ENCODE data around the gene CD80.
"Not testable (repeated sequence)": the region's sequence is repeated elsewhere in the genome, so short reads cannot be mapped to it uniquely, and the experiment has no call there.

CD80 gene

DNA sequence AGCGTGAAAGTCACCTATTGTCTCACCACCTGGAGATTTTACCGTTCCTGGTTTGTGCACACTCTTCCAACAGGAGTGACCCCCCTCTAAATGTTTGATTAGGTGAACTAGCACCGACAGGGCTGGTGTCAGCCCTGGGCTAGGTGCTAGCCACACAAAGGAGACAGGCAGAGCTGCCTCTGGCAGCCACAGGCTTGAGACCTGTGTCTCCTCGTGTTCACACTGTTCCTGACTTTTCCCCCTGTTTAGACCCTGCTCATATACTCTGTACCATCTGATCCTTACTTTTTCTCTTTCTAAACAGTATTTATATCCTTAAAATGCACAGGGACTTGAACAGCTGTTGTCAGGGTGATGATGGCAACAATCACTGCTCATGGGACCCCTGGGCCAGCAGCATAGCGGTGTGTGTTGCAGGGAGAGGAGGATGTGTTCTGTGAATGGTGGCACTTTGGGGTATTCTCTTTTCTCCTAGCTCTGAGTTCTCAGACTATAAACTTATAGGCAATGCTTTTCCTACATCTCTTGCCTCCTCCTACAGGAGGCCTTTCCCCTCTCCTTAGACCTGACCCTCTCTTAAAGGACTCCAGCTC is 5.5 kb downstream of the CD80 start:
- no peak for TF ChIP-seq CTCF (conservative IDR thresholded peaks at IDR 0.05)
- no peak overlapping the region for H3K27ac ChIP-seq

GRCh38 chr3:119552928-119553327 is 6.5 kb downstream of the CD80 start:
- H3K27ac ChIP-seq: not testable (repeated sequence)

DNA sequence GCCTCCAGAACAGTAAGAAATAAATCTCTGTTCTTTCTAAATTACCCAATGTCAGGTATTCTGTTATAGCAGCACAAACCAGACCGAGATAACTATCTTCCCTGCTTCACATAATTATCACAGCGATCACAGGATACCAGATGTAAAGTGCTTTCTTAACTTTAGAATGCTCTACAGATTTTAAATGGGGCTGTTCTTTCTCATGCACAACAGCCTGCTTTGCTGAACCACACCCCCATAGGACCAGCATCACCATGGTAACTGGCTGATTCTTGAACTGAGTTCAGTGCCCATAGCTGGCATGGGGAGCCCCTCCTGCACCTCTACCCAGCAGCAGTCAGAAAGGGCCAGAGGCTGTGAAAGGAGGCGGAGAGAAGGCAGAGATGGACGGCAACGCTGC is 7.8 kb downstream of the CD80 start:
- no peak for TF ChIP-seq CTCF (conservative IDR thresholded peaks at IDR 0.05)
- no peak overlapping the region for H3K27ac ChIP-seq

- no peak for TF ChIP-seq CTCF (conservative IDR thresholded peaks at IDR 0.05)
- no peak overlapping the region for H3K27ac ChIP-seq
These were observed 9.1 kb downstream of the CD80 start for GRCh38 chr3:119550192-119550910.

DNA sequence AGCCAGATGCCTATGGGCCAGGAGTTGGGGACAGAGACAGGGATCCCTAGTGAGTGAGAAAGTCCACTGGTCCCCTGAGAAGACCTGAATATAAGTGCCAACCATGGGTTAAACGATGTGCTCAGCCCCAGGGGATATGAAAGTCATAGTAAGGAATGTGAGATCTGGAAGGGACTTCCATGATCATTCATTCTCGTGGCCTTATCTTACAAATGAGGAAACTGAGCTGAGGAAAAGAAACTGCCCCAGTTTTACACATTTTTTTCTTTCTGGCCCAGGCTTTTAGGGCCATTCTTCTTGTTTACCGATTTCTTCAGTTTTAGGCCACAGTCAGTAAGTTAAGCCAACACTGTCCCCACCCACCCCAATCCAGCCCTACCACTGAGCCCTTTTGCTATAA is 11.1 kb downstream of the CD80 start:
- no peak for TF ChIP-seq CTCF (conservative IDR thresholded peaks at IDR 0.05)
- no peak overlapping the region for H3K27ac ChIP-seq

- no peak for TF ChIP-seq CTCF (conservative IDR thresholded peaks at IDR 0.05)
These were observed 12.2 kb downstream of the CD80 start for GRCh38 chr3:119547227-119547626.

GRCh38 chr3:119543147-119543546 is 16.3 kb downstream of the CD80 start:
- H3K27ac ChIP-seq: no peak overlapping the region
- no peak for TF ChIP-seq CTCF (conservative IDR thresholded peaks at IDR 0.05)

More at GRCh38 chr3:119547227-119547626, 12.2 kb downstream of the CD80 start:
- no peak overlapping the region for H3K27ac ChIP-seq

DNA sequence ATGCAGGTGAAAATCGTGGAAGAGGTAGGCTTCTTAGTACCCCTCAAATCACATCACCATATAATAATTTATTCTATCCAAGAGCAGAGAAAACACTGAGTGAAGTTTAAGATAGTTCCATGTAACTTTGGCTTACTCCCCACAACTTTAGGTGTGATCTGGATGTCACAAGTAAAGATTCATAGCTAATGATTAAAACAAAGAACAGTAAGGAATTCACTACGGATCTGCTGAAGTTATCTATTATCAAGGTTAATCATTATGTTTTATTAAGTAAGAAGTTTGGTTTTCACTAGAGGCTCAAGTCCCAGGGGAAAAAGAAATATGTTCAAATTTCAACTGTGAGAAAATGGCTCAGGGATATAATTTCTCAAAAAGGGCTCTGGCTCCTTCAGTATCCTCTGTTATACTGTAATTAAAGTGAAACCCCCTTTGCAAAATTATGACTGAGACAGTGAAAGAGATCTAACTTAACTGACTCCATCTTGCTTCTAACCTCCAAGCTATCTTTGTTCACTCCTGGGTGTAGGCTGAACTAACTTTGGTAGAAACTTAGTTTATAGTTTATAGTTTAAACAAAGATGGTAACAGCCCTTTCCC is 17.1 kb downstream of the CD80 start:
- TF ChIP-seq CTCF (conservative IDR thresholded peaks at IDR 0.05): no peak
- no peak overlapping the region for H3K27ac ChIP-seq

Data from VCaP (cell line).